ENCODE results near the gene ZC3H18. TPM values are rescaled to one million over a fixed set of nuclear protein-coding genes. Genes with fewer than 3 reads are reported as not detected.

Gene ZC3H18
- total and polyA plus RNA-seq, 5 donors = 17.5 to 25.1 (median 19.6) TPM

DNA sequence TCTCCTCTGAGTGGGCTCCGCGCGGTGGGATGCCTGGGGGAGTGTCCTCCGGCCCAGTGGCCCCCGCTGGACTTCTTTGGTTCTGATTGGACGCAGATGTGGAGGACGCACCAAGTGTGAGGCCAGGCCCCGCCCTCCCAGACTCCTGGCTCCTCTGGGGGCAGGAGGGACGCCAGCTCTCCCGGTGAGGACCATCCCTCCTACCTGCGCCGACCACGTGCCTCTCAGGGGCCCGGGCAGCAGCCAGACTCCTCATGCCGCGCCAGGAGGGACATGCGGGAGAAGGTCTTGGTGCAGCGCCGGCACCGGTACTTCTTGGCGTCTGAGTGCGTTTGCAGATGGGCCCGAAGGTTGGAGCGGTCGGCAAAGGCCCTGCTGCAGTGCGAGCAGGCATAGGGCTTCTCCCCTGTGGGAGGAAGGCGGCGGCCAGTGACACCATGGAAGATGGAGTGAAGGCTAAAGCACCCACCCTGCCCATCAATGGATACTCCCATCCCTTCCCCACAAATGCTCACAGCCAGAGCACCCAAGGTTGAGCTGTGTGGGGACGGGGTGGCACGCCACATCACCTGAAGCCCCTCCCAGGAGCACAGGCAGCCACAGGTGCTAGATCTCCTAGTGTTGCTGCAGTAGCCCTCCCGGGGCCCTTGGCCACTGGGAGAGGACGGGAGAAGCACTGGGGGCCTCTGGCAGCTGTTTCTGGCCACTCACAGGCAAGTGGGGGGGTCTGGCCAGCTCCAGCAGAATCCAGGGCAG, 108.2 kb downstream of the ZC3H18 start:
- WGBS = 50% methylated on average over 32 of the region's 32 CpGs
- Histone ChIP-seq H3K9me3 (ENCODE audit: control insufficient read depth, low read length) (no peaks in the 10 kb centered on the region), H3K27me3 (ENCODE audit: control insufficient read depth, insufficient read depth) (no peaks in the 10 kb centered on the region), H3K4me3 (ENCODE audit: low read length) (no peak overlapping the region), H3K4me1 (ENCODE audit: control insufficient read depth, insufficient read depth, low read length) (no peaks in the 10 kb centered on the region), H3K27ac (ENCODE audit: low read length) (no peak overlapping the region)
- peak in 2 of 3 donors; percentile 53 to 56 for DNase-seq
- ATAC-seq = no peak
- intact Hi-C loops (cut with DNase I) = no loop called here

DNA sequence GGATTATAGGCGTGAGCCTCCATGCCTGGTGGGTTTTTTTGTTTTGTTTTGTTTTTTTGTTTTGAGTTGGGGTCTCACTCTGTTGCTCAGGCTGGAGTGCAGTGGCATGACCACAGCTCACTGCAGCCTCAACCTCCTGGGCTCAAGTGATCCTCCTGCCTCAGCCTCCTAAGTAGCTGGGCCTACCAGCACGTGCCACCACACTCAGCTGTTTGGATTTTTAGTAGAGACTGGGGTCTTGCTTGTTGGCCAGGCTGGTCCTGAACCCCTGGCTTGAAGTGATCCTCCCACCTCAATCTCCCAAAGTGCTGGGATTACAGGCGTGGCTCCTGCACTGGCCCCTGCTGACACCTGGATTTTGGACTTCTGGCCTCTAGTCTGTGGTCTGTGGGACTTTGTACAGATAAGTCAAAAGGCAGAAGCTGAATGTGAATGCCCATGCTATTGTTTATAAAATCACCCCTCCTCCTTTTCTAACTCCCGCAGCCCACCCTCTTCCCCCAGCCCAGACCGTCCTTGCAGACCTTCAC, 110.4 kb downstream of the ZC3H18 start:
- H3K4me1 ChIP-seq (ENCODE audit: control insufficient read depth, insufficient read depth, low read length) = no peaks in the 10 kb centered on the region
- whole genome bisulfite sequencing = 79% methylated on average over 5 of the region's 5 CpGs
- intact Hi-C loops (cut with DNase I) = no loop called here
- H3K4me3 ChIP-seq (ENCODE audit: low read length) = no peak overlapping the region
- DNase-seq = no peak
- no peak for ATAC-seq
- no peak overlapping the region for H3K27ac ChIP-seq (ENCODE audit: low read length)
- H3K9me3 ChIP-seq (ENCODE audit: control insufficient read depth, low read length) = no peaks in the 10 kb centered on the region
- H3K27me3 ChIP-seq (ENCODE audit: control insufficient read depth, insufficient read depth) = no peaks in the 10 kb centered on the region

GRCh38 chr16:88681084-88681680, 111.0 kb downstream of the ZC3H18 start:
- ATAC-seq = no peak
- no peaks in the 10 kb centered on the region for H3K4me1 ChIP-seq (ENCODE audit: control insufficient read depth, insufficient read depth, low read length)
- H3K27ac ChIP-seq (ENCODE audit: low read length) = no peak overlapping the region
- intact Hi-C loops (cut with DNase I) = no loop called here
- H3K9me3 ChIP-seq (ENCODE audit: control insufficient read depth, low read length) = no peaks in the 10 kb centered on the region
- DNase-seq = peak in 2 of 3 donors; percentile 56 to 67
- WGBS = 55% methylated on average over 31 of the region's 31 CpGs
- H3K27me3 ChIP-seq (ENCODE audit: control insufficient read depth, insufficient read depth) = no peaks in the 10 kb centered on the region
- H3K4me3 ChIP-seq (ENCODE audit: low read length) = no peak overlapping the region

Other genes starting within 250 kb of the ZC3H18 start
- gene ZNF469, start 187.4 kb upstream of the ZC3H18 start, total RNA-seq = 1 to 10 TPM; 1.3 to 1.9 (median 1.8) TPM
- gene ZNF469, start 187.4 kb upstream of the ZC3H18 start, polyA plus RNA-seq = 0.84 TPM
- gene ZFPM1, start 117.1 kb upstream of the ZC3H18 start, total RNA-seq = 10 to 100 TPM in 1 of 4 donors, 1 to 10 TPM in 3; 8.1 to 11.4 (median 8.7) TPM
- 7.7 TPM for gene ZFPM1, start 117.1 kb upstream of the ZC3H18 start, polyA plus RNA-seq
- not detected for gene IL17C, start 68.2 kb downstream of the ZC3H18 start, total RNA-seq
- gene IL17C, start 68.2 kb downstream of the ZC3H18 start, polyA plus RNA-seq = not detected
- gene CYBA, start 80.7 kb downstream of the ZC3H18 start, total RNA-seq = 100 to 1,000 TPM in 1 of 4 donors, 10 to 100 TPM in 3; 53.9 to 101 (median 70.7) TPM
- 84.2 TPM for gene CYBA, start 80.7 kb downstream of the ZC3H18 start, polyA plus RNA-seq
- 10 to 100 TPM; 29.8 to 32.0 (median 31.2) TPM for gene MVD, start 92.7 kb downstream of the ZC3H18 start, total RNA-seq
- gene MVD, start 92.7 kb downstream of the ZC3H18 start, polyA plus RNA-seq = 35.9 TPM
- 1 to 10 TPM in 3 of 4 donors, under 1 TPM in 1; 0.39 to 2.8 (median 1.6) TPM for gene SNAI3, start 116.1 kb downstream of the ZC3H18 start, total RNA-seq
- 2.7 TPM for gene SNAI3, start 116.1 kb downstream of the ZC3H18 start, polyA plus RNA-seq
- 10 to 100 TPM; 15.0 to 23.8 (median 19.2) TPM for gene RNF166, start 136.0 kb downstream of the ZC3H18 start, total RNA-seq
- 18.4 TPM for gene RNF166, start 136.0 kb downstream of the ZC3H18 start, polyA plus RNA-seq
- 10 to 100 TPM; 11.1 to 16.3 (median 12.4) TPM for gene CTU2, start 136.1 kb downstream of the ZC3H18 start, total RNA-seq
- 11.4 TPM for gene CTU2, start 136.1 kb downstream of the ZC3H18 start, polyA plus RNA-seq
- gene PIEZO1, start 214.8 kb downstream of the ZC3H18 start, total RNA-seq = 10 to 100 TPM; 21.7 to 45.6 (median 29.8) TPM
- 37.3 TPM for gene PIEZO1, start 214.8 kb downstream of the ZC3H18 start, polyA plus RNA-seq
- 1 to 10 TPM in 2 of 4 donors, under 1 TPM in 2; 0.57 to 3.1 (median 1.1) TPM for gene CDT1, start 233.4 kb downstream of the ZC3H18 start, total RNA-seq
- gene CDT1, start 233.4 kb downstream of the ZC3H18 start, polyA plus RNA-seq = 0.27 TPM
- 10 to 100 TPM; 40.8 to 65.8 (median 50.7) TPM for gene APRT, start 241.5 kb downstream of the ZC3H18 start, total RNA-seq
- 82.0 TPM for gene APRT, start 241.5 kb downstream of the ZC3H18 start, polyA plus RNA-seq

Measured in right cardiac atrium (tissue), 5 donors.